ENCODE data around the gene RPS2. TPM values are rescaled to one million over a fixed set of nuclear protein-coding genes. Genes with fewer than 3 reads are reported as not detected.

RPS2 gene
- total RNA-seq, result 3,748 and 4,325 TPM in 2 replicates

DNA sequence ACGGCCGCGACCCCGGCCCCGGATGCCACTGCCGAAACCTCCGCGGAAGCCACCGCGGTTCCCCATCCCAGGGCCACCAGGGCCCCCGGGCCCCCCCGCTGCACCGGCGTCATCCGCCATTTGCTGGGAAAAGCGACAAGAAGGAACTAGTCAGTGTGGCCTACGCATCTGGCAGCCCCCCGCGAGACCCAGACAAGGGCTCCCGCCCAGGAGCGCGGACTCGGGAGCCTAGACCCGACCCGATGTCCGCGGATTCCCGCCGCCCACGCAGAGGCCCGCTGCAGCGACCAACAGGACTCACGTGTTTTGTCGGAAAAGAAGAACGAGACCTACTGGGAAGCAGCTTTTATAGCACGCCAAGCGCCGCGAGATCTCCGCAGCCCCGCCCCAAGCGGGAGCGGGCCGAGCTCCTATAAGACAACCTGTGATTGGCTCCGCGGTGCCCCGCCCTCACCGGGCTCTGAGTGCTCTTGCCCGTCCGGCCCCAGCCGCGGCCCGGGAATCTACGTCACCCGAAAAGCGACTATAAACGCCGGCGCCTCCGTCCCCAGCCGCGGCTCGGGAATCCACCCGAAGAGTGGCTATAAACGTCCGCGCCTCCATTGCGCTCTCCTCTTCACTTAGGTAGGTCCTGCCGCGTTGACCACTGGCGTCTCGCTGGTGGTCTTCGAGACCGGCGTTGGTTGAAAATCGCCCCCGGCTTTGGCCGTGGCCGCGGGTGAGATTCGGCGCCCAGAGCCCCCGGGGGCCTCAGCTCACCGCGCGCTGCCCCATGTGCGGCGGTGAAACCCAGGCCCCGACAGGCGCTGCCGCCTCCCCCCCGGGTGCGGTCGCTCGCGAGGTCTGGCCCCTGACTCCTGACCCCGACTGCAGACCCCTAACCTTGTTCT is at the start of gene RPS2:
Gene RPS2 (minus strand): TSS at position 321 of the 890 bp plus-strand sequence. CDS start 201 bp downstream, at position 120.

DNA sequence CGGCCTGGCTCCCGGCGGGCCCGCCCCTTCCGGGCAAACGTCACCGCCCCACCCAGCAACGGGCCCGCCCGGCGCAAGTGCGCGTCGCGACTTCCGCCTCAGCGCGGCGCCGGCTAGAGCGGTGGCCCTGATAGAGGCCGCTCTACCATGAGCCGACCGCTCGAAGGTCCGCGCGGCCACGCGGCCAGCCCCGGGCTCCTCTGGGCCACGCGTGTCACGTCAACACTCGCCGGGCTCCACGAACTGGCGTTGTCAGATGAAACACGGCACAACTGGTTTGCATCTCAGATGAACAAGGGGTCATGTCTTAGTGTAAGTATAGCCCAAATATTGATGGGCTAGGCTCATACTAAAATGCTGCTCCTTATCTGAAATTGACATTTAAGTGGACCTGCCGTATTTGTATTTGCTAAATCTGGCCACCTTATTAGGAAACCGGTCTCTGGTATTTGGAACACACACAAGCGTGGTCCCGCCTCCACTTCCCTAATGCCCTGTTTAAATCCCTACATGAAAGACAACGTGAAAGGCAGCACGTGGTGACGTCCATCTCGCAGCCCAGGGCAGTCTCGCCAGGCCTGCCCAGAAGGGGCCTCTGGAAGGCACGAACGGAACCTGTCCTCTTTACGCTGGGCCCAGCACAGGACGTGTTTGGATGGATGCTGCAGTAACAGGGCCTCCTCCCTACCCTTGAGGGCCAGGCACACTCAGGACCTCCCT is 45.3 kb upstream of the RPS2 start, which contains the start of gene ZNF598:
Gene ZNF598 (minus strand): TSS at position 31 of the 720 bp plus-strand sequence.

DNA sequence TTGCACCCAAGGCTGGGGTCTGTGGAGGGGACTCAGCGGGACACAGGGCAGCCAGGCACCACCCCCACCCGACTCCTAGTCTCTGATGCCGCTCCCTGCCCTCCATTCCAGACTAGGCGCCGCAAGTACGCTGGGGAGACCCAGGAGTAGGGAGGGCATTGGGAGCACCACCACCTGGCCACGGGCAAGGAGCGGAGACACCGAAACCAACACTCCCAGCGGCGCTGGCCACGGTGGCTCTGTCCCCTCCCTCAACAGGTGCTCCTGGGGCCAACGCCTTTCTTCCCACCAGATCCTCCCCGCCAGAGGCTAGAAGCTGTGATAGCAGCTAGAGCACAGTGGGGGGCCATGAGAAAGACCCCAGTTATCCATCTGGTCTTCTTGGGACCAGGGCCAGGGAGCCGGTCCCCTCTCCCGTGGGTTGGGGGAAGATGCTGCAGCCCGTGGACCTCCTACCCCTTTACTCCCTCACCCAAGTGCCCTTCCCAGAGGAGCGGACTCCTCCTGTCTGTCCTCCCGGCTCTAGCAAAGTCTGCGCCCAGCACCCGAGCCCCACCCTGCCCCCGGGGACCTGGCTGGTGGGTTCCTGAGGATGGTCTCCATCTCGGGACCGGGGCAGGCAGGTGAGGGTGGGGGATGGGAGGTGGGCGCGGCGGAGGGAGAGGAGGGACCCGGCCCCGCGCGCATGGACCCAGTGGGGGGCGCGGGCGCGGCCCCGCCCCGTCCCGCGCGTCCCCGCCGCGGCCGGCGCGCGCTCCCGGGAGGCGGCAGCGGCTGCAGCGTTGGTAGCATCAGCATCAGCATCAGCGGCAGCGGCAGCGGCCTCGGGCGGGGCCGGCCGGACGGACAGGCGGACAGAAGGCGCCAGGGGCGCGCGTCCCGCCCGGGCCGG is 24.8 kb upstream of the RPS2 start, which contains the start of gene SYNGR3:
Gene SYNGR3 (plus strand): TSS at position 762 of the 892 bp plus-strand sequence. CDS start 133 bp downstream, outside the sequence.

GRCh38 chr16:1983544-1984346 is 19.1 kb upstream of the RPS2 start, which contains the start of gene GFER:
Gene GFER (plus strand): TSS chr16:1984193. CDS start chr16:1984219, 26 bp downstream.

DNA sequence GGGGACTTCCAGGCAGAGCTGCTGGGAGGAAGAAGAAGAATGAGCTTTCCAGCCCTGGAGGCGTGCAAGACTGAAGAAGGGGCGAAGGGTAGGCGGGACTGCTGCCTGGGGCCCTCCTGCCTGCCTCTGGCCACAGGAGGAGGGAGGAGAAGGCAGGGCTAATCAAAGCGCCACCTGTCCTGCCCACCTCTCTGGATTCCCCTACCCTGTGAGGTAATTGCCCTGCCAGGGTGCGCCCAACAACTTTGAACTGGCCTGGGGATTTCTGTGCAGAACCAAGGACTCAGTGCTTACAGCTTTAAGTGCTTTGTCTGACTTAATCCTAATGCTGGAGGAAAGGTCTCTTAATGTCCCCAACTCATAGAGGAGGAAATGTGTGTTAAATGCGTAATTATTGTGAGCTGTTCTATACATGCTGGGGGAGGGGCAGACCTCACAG is 16.8 kb upstream of the RPS2 start, which contains the start of gene NOXO1:
Gene NOXO1 (minus strand): TSS at position 72 of the 439 bp plus-strand sequence. CDS start 290 bp downstream, outside the sequence.

DNA sequence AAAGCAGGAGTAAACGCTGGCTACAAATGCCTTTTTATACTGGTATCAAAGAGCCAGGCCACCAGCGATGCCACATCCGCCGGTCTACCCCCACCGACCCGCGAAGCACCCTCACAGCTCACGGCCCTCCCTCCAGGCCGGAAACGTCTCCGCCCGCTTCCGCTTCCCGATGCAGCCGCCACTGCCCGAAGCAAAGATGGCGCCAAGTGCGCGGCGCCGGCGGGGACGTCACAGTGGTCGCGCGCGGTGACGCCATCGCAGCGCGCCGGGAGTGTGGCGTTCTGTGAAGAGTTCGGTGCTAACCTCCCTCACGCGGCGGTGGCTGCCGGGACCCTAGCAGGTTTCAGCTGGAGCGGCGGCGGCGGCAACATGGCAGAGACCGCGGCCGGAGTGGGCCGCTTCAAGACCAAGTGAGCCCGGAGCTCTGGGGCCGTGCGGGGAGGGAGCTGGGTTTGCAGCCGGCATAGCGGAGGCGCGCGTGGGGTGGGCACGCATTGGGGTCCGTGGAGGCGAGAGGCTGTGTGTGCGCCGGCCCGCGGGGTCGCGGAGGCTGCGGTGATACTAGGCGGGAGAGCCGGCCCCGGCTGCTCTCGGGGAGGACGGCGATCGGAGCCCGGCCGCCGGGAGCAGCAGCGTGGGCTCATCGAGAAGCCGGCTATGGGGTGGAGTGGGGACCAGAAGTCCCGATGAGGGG is 7.3 kb upstream of the RPS2 start, which contains the start of gene TBL3:
Gene TBL3 (plus strand): TSS at position 258 of the 694 bp plus-strand sequence. CDS start 112 bp downstream, at position 370.

GRCh38 chr16:1966460-1966859 is 1.8 kb upstream of the RPS2 start, which contains the start of gene RNF151:
Gene RNF151 (plus strand): TSS chr16:1966856. CDS start chr16:1966882, 26 bp downstream.

GRCh38 chr16:1959269-1960039 is 5.2 kb downstream of the RPS2 start, which contains the start of gene NDUFB10:
Gene NDUFB10 (plus strand): TSS chr16:1959538. CDS start chr16:1959625, 87 bp downstream.

DNA sequence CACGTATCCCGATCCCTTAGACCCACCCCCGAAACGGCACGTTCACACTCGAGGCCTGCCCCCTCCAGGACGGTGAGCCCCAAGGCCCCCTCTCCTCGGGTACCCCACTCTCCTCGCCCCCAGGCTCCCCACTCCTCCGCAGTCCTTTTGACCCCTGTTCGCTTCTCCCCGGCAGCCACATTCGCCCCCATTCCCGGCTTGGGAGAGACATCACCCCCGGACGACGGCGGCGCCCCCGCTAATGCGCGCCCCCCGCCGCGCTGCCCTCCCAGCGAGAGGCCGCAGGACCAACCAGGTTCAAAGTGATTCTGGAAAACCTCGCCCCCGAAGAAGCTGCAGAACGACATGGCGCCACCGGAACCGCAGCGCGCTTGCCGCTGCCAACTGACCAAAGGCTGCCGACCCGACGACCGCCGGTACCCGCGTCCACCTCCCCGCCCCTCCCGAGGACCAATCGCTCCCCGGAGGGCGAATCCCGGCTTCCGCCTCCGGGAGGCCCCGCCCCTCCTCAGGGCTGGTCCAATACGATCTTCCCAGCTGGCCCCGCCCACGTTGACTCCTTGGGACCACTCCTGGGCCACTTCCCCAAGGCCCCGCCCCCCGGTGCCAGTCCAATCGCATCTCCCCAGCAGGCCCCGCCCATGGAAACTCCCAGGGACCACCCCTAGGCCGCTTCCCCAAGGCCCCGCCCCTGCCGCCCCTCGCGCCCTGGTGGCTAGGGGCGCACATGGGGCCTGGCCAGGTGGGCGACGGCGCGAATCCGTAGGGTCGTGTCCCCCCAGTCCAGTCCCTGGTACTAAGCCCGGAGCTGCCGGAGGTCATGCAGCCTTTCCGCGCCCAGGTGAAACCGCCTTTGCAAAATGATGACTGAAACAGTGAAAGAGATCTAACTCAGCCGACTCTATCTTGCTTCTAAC is 21.6 kb downstream of the RPS2 start, which contains the start of gene MSRB1:
Gene MSRB1 (minus strand): TSS at position 390 of the 917 bp plus-strand sequence. CDS start 43 bp downstream, at position 347.

GRCh38 chr16:1918351-1919326 is 46.0 kb downstream of the RPS2 start, which contains the start of gene HS3ST6:
Gene HS3ST6 (minus strand): TSS chr16:1918415. CDS start chr16:1918323, 92 bp downstream.

Other genes with a start within 250 kb of the RPS2 start
- 69.0 and 71.8 TPM in 2 replicates for gene NME3, start 193.3 kb downstream of the RPS2 start, total RNA-seq
- gene EME2, start 192.0 kb downstream of the RPS2 start, total RNA-seq, result 14.1 and 14.3 TPM in 2 replicates
- gene MRPS34, start 191.7 kb downstream of the RPS2 start, total RNA-seq, result 193 and 199 TPM in 2 replicates
- 22.4 and 28.4 TPM in 2 replicates for gene SPSB3, start 182.3 kb downstream of the RPS2 start, total RNA-seq
- gene NUBP2, start 181.9 kb downstream of the RPS2 start, total RNA-seq, result 119 and 173 TPM in 2 replicates
- gene IGFALS, start 171.1 kb downstream of the RPS2 start, total RNA-seq, result not detected in 2 replicates
- gene HAGH, start 138.0 kb downstream of the RPS2 start, total RNA-seq, result 76.1 and 79.8 TPM in 2 replicates
- gene FAHD1, start 137.6 kb downstream of the RPS2 start, total RNA-seq, result 70.2 and 86.2 TPM in 2 replicates
- gene MEIOB, start 92.7 kb downstream of the RPS2 start, total RNA-seq, result not detected in 2 replicates
- gene HS3ST6, start 46.4 kb downstream of the RPS2 start, total RNA-seq, result 1.4 and 2.7 TPM in 2 replicates
- gene MSRB1, start 21.6 kb downstream of the RPS2 start, total RNA-seq, result 6.7 and 11.7 TPM in 2 replicates
- gene RPL3L, start 10.1 kb downstream of the RPS2 start, total RNA-seq, result 0.35 and 0.46 TPM in 2 replicates
- gene NDUFB10, start 5.3 kb downstream of the RPS2 start, total RNA-seq, result 279 and 343 TPM in 2 replicates
- not detected in 2 replicates for gene RNF151, start 2.0 kb upstream of the RPS2 start, total RNA-seq
- 114 and 119 TPM in 2 replicates for gene TBL3, start 7.2 kb upstream of the RPS2 start, total RNA-seq
- gene NOXO1, start 16.6 kb upstream of the RPS2 start, total RNA-seq, result 1.1 and 2.2 TPM in 2 replicates
- gene GFER, start 19.4 kb upstream of the RPS2 start, total RNA-seq, result 20.3 and 22.9 TPM in 2 replicates
- 2.1 and 5.4 TPM in 2 replicates for gene SYNGR3, start 25.1 kb upstream of the RPS2 start, total RNA-seq
- gene ZNF598, start 45.0 kb upstream of the RPS2 start, total RNA-seq, result 52.9 and 61.7 TPM in 2 replicates
- gene NPW, start 55.0 kb upstream of the RPS2 start, total RNA-seq, result 3.6 and 4.0 TPM in 2 replicates
- 24.8 and 25.5 TPM in 2 replicates for gene NHERF2, start 62.1 kb upstream of the RPS2 start, total RNA-seq
- gene NTHL1, start 83.0 kb upstream of the RPS2 start, total RNA-seq, result 32.8 and 43.2 TPM in 2 replicates
- gene TSC2, start 83.2 kb upstream of the RPS2 start, total RNA-seq, result 33.8 and 35.0 TPM in 2 replicates
- gene PKD1, start 171.1 kb upstream of the RPS2 start, total RNA-seq, result 43.3 and 71.5 TPM in 2 replicates
- gene RAB26, start 183.8 kb upstream of the RPS2 start, total RNA-seq, result 0.49 and 5.0 TPM in 2 replicates
- gene TRAF7, start 191.0 kb upstream of the RPS2 start, total RNA-seq, result 58.2 and 65.4 TPM in 2 replicates
- 0.42 and 0.46 TPM in 2 replicates for gene CASKIN1, start 231.8 kb upstream of the RPS2 start, total RNA-seq
- 68.9 and 81.9 TPM in 2 replicates for gene MLST8, start 240.6 kb upstream of the RPS2 start, total RNA-seq
- gene BRICD5, start 246.0 kb upstream of the RPS2 start, total RNA-seq, result 2.5 and 3.5 TPM in 2 replicates